Epithelial cell of esophagus (primary cell): ENCODE measurements around the gene KIF26B.

Experiments used
- DNase-seq: peaks from one replicate; pipeline ENCODE4 v3.0.0; 2010; ENCODE audit warnings: low read depth
- H3K4me3 ChIP-seq: 2 replicates; pipeline ENCODE4 v1.5.1; 2011; ENCODE audit warnings: mild to moderate bottlenecking, low read length, control low read depth
- TF ChIP-seq, protein P1 (sequence below): IDR thresholded peaks from 2 replicates; pipeline ENCODE4 v1.5.1; 2011; ENCODE audit warnings: low read depth, mild to moderate bottlenecking, low read length, control low read depth, inconsistent platforms; ENCODE audit not compliant: insufficient read depth; ENCODE audit errors: missing control alignments

The KIF26B gene

DNA sequence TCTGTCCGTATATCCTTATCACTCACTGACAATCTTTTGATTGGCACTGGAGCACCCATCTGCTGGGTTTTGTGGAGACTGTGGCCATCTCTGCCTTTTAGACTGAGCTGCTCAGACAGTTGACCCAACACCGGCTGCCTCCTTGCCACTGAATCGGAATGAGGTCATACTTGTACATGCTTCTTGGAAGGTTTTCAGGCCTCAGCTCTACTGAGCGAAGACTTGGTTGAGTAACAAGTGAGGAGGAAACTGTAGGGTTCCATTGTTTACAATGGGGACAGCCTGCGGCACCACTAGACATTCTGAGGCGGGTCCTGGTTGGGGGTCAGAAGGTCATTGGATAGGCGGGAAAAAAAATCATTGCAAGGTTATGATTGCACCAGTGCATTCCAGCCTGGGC is 320.3 kb downstream of the KIF26B start:
- TF ChIP-seq, protein P1, sequence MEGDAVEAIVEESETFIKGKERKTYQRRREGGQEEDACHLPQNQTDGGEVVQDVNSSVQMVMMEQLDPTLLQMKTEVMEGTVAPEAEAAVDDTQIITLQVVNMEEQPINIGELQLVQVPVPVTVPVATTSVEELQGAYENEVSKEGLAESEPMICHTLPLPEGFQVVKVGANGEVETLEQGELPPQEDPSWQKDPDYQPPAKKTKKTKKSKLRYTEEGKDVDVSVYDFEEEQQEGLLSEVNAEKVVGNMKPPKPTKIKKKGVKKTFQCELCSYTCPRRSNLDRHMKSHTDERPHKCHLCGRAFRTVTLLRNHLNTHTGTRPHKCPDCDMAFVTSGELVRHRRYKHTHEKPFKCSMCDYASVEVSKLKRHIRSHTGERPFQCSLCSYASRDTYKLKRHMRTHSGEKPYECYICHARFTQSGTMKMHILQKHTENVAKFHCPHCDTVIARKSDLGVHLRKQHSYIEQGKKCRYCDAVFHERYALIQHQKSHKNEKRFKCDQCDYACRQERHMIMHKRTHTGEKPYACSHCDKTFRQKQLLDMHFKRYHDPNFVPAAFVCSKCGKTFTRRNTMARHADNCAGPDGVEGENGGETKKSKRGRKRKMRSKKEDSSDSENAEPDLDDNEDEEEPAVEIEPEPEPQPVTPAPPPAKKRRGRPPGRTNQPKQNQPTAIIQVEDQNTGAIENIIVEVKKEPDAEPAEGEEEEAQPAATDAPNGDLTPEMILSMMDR = no peak
- peak; percentile 6 for DNase-seq
- no peak overlapping the region for H3K4me3 ChIP-seq

DNA sequence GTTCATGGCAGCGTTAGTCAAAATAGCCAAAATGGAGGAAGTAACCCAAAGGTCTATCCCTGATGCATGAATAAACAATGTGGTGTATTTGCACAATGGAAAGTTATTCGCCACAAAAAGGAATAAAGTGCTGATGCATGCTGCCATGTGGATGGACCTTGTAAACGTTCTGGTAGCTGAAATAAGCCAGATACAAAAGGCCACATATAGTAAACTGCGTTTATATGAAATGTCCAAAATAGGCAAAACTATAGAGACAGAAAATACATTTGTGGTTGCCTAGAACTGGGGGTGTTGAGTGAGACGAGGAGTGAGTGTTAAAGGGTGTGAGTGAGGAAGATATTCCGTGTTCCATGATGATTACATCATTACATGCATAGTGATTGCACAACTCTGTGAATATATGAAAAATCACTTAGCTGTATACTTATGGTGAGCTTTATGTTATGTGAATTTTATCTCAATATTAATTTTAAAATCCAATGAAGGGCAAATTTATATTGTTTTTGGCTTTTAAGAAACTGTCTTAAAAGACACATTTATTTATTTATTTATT is 321.3 kb downstream of the KIF26B start:
- H3K4me3 ChIP-seq = no peak overlapping the region
- TF ChIP-seq, protein P1 = no peak
- DNase-seq = peak; percentile 32

DNA sequence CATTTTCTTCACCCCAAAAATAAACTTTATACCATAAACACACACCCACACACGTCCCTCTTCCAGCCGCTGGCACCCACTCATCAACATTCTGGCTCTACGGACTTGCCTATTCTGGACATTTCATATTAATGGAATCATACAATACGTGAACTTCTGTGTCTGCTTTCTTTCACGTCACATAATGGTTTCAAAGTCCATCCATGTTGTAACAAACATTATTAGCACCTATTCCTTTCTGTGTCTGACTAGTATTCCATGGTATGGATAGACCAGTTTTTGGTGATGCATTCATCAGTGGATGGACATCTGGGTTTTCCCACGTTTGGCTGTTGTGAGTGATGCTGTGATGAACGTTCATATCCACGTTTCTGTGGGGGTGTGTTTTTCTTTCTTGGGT is 323.2 kb downstream of the KIF26B start:
- TF ChIP-seq, protein P1 = no peak
- DNase-seq = no peak
- no peak overlapping the region for H3K4me3 ChIP-seq

DNA sequence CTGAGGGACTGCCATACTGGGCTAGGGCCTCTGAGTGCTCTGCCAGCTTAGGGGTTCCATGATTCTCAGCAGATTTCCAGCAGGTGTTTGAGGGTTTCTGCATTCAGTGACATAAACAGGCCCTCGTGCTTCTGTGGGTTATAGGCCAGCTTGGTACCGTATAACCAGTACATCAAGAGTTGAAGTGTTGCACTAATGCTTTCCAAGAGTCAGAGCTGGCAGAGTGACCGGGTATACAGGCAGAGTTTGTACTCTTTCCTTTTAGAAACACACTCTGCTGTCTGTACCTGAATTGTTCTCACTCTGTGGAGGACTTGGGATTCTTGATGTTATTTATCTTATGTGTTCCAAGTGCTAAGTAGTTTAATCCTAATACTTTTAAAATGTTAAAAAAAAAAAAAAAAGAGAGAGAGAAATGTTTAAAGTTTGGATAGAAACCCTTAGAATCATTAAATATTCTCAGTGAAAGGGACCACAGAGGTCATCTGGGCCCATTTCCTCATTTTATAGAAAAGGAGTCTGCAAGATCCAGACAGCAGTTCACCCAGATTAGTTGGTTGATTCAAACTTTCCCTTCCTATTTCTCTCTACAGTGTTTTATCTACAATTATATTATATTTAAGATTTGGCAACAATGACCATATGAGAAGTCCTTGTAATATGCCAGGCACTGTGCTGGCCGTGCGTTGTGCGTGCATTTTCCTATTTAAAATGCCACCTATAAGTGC is 325.8 kb downstream of the KIF26B start:
- TF ChIP-seq, protein P1 = no peak

DNA sequence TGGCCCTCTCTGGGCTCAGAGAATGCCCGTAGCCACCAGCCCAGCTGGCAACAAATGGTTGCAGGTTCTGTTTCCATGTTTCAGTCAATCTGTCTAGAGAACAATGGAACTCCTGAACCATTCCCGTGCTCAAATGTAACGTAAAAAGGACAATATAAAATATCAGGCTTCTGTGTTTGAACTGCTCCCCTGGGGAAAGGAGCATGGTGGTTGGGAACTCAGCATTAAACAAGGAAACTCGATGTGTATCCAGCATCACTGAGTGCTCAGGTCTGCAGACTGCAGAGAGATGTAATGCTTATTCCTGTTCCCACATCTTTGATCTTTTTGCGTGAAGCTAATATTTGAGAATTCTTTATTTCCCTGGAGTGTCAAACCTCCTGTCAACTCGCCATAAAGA is 326.5 kb downstream of the KIF26B start:
- DNase-seq = no peak
- TF ChIP-seq, protein P1 = no peak
- H3K4me3 ChIP-seq = no peak overlapping the region

More for the DNA sequence above, 325.8 kb downstream of the KIF26B start:
- DNase-seq = no peak
- H3K4me3 ChIP-seq = no peak overlapping the region

DNA sequence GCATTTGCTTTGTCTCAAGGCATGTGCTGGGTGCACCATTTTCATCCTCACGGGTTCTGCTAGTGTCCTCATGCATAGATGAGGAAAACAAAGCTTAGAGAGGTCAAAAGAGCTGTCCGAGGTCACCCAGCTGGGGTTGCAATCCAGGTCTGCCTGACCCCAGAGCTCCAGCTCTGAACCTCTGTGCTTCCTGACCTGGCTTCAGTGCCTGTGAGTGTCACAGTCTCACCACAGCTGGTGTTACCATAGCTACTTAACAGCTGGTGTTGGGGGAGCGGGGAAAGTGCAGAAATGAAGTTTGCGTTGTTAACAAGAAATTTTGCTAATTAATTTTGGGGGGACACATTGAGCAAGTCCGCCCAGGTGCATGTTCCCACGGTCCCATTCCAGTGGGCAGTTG is 328.5 kb downstream of the KIF26B start:
- DNase-seq = no peak
- TF ChIP-seq, protein P1 = no peak
- no peak overlapping the region for H3K4me3 ChIP-seq

DNA sequence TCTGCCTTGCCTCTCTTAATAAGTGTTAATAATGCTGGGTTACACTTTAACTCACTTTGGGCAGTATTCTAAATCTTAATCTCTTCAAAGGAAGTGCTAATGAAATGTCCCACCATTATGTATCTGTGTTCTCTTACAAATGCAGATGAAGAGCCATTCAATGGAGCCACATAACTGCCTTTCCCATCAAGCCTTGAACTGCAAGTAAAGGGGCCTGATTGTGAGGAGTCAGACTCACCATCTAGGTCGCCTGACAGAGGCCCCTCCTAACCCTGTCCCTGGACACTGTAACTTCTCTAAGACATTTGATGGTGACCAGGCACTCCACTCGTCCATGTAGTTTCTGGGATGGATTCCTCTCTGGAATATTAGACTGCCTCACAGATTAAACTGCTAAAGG is 329.4 kb downstream of the KIF26B start:
- no peak for DNase-seq
- TF ChIP-seq, protein P1 = no peak
- H3K4me3 ChIP-seq = no peak overlapping the region
